HG02938 (cell line): ENCODE measurements around the gene FHL2.

Experiments used
- ATAC-seq: cut with Tn5 transposase; IDR thresholded peaks from one replicate; pipeline ENCODE4 v1.9.1; 2021; ENCODE audit warnings: mild to moderate bottlenecking, moderate library complexity; ENCODE audit not compliant: unreplicated experiment

The FHL2 gene

DNA sequence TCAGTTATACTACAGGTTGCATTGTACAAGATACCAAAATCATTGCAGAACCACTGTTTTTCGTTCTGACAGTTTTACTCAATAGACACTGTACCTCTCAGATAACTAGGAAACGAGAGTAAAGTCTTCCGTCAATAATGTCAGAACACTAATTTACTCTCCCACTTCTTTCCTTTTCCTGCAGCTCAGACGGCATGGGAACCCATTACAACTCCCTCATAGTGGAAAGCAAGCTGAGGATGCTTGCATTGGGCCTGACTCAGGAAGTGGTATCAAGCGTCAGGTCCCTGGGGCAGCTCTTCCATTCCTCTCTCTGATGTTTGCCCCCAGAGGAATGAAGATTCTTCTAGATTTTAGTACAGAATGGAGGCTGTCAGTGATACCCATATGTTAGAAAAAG lies 23.9 kb upstream of the FHL2 start:
- no peak for ATAC-seq

DNA sequence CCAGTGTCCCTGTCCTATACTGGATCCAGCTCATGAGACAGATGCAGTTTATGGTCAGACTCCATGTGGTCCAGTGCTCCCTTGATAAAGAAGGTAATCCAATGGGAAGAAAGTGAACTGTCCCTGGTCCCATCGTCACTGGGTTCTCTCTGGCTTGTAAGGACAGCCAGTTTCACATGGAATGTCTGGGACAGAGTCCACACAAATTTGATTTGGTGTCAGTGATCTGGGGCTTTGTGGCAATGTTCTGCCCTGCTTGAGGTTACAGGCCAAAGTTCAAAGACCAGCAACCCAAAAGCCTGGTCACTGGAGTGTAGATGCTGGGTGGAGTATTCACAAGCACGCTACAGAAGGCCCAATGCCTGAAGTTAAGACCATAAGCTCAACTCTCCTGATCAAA lies 22.2 kb upstream of the FHL2 start:
- ATAC-seq, result no peak

DNA sequence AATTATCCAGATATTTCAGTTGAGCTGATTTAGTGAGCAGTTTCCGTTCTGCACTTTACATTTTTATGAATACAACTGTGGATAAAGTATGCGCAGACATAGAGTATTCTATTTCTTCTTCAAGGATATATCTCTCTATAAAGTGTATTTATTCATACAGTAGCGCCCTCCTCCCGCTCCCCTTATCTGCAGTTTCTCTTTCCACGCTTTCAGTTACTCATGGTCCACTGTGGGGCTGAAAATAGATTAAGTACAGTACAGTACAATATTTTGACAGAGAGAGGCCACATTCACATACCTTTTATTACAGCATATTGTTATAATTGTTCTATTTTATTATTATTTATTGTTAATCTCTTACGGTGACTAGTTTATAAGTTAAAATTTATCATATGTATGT lies 19.7 kb upstream of the FHL2 start:
- no peak for ATAC-seq

DNA sequence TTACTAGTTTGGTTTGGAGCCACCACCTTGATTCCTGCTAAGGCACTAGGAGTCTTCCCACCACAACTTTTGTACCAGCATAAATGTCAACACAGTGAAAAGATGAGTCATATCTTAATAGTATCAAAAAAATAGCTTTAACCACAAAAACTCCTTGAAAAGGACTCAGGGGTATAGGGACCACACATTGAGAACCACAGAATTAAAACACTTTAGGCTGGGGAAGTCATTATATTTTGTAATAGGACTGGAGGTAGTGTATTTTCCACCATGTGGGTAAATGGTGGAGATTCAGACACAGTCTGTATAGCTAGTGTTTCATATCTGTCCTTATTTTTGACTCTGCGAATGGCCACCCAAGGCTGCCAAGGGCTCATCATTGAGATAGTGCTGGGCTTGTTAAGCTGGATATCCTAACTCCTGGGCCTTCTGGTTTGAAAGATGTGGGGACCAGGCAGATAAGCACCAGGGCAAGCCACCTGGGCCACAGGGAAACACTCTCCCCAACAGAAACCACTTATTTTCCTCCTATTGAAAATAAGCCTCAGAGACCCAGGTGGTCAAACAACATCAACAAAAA lies 19.1 kb upstream of the FHL2 start:
- no peak for ATAC-seq

DNA sequence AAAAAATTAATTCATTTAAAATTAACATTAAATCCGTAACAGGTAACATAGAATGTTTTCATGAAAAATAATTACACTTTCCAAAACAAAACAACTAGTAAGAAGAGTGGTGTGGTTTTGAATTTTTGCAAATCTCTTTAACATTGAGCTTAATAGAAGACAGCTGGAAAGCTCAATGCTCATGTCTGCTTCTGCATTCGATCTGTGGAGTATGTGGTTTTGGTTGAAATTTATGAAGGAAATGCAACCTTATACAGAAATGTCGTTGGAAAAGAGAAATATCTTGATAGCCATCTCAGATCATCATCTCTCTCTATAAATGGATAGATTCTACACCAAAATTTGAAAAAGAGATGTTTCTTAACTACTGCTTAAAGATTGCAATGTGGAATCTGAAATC lies 17.3 kb upstream of the FHL2 start:
- no peak for ATAC-seq

DNA sequence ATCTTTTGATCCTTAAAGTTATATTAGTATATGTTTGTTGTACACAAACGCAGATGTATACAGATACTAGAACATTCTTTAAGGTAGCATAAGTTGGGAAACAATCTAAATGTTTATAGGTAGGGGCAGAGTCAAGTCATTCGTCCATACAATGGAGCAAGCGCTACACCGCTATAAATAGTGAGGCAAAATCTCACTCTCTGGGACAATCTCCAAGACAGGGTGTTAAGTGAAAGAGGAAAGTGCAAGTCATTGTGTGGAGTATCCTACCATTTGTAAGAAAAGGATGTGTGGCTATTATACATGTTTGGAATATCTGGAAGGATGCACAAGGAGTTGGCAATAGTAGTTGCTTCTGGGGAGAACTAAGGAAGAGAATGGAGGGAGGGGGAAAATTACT lies 16.2 kb upstream of the FHL2 start:
- ATAC-seq, result no peak

DNA sequence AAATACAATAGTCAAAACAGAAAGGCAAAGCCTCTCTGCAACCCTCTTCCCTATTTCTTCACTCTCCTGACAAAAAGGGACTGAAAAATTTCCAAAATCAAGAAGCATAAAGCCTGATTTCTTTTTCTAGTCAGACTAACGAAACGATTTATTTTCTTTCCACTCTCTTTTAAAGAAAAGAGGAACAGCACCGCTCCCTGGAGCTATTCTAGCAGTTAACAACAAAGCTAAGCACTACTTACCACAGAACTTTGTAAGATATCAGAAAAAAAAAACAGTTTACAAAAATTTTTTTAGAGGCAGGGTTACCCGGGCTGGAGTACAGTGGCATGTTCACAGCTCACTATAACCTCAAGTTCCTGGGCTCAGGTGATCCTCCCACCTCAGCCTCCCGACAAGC lies 14.4 kb upstream of the FHL2 start:
- ATAC-seq, result no peak

DNA sequence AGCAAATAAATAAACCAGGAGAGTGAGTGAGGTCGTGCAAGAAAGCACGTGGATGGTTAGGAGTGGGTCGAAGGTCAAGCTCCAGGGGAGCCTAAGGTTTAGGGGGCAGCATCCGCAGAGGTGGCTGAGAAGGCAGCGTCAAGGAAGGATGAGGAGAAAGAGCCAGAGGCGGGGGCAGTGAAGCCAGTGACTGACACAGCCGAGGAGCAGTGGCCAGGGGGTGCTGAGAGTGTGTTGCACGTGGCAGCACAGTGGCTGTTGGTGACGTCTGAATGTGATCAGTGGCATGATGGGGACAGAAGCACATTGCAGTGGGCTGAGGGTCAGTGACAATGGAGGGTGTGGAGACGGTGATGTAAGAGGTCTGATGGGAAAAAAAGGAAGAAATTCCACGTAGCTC lies 13.7 kb upstream of the FHL2 start:
- no peak for ATAC-seq

DNA sequence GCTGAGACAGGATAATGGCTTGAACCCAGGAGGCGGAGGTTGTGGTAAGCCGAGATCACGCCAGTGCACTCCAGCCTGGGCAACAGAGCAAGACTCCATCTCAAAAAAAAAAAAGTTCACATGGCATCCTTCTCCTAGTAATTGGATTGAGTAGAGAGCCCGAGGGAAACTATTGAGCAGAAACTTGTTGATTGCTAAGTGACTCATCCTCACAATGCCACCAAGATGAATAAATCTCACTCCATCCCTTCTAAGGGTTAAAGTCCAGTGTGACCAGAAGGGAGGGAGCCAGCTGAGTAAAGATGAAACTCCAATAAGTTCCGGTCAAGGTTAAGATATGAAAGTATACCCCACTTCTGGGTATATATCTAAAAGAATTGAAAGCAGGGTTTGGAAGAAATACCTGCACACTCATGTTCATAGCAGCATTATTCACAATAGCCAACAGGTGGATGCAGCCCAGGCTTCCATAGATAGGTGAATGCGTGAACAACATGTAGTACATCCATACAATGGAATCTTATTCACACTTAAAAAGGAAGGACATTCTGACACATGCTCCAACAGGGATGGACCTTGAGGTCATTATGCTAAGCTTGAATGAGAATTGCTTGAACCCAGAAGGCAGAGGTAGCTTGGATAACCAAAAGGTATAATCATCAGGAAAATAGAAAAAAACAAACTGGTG lies 13.0 kb upstream of the FHL2 start:
- ATAC-seq, result peak; percentile 70

DNA sequence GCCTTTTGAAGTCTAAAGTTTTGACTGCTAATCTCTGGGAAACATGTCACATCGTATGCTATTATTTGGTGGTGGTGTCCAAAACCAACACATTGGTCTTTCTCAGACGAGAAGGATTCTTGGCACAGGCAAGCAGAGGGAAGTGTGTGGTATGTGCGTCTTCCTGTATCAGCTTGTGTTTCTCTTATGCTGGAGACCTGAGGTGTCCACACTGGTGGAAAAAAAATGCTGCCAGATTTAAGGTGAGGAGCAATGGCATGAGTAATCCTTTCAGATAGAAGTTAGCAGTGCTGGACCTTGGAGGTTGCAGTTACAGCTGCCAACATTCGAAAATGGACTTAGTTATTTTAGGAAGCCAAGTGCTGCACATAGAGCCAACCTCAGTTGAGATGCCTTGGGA lies 11.7 kb upstream of the FHL2 start:
- ATAC-seq, result no peak

DNA sequence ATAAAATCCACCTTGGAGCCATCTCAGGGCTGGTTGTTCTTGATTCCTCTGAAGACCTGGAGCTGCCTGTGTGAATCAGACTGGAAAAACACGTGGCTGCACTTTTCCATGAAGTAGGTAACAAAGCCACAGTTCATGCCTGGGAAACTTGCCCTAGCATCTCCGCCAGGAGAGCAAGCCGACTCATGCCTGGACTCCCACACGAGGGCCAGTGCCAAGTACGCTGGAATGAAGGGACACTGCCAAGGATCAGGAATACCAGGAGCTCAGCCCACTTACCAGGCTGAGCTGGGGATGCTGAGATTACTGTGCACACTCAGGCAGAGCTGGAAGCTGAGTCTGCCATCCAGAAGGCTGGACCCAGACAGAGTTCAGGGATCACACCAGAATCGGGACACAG lies 10.9 kb upstream of the FHL2 start:
- ATAC-seq, result no peak

DNA sequence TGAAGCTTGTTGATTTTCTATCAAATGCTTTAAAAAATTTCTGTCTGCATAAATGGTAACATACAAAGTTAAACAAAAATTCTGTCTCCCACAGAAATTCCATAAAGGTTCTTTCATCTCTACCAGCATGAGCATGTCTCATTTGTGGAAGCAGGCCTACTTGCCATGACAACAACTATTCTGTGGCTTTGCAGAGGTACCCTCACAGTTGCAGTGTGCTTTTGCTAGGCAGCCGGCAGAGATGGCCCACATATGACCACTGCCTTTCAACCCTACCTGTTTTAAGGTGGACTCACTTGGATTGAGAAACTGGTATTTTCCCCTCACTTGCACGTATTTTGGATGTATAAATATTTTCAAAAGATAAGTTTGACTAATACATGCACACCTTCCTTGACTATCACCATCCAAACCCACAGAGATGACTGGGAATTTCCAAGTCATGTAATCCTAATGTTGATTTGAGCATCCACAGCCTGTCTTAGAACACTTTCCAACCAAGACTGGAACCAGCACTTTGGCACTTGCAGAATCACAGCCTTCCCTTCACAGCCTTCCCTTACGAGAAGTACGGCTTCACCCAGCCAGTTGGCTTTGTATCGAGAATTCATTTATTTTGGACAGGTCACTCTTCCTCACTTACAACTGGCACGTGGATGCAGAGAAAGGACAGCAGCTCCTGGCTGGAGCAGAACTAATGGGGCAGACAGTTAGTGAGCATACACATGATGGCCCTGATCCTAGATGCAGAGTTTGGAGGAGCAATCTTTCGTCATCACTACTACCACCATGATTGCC lies 9.3 kb upstream of the FHL2 start:
- ATAC-seq, result no peak

DNA sequence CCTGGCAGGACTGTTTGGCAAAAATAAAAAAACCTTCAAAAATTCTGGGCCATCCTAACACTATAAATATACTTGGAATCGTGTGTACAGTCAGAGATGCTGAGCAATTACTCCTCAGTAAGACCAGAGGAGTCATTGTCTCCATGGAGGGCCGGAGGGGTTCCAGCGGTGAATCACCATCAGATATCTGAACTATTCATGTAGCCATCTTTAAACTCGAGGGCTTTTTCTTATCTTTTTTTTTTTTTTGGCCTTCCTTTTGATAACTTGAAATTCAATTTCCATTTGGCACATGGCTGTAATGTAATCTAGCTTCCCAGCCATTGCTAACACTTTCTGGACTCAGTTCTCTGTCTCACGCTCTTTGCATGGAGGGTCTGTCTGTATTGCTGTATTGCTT lies 7.4 kb upstream of the FHL2 start:
- ATAC-seq, result no peak

DNA sequence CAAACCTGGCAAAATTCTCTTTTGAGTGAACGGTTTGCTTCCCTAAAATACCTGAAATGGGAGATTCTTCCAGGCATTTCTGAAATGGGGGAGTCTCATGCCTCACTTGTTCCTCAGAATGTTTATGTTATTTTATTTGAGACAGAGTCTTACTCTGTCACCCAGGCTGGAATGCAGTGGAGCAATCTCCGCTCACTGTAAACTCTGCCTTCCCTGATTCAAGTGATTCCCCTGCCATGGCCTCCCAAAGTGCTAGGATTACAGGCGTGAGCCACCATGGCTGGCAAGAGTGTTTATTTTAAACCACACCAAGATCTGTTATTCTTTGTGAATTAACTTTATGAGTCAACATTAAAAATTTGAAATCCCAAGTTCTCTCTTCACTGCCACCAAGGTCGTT lies 6.4 kb upstream of the FHL2 start:
- ATAC-seq, result no peak

DNA sequence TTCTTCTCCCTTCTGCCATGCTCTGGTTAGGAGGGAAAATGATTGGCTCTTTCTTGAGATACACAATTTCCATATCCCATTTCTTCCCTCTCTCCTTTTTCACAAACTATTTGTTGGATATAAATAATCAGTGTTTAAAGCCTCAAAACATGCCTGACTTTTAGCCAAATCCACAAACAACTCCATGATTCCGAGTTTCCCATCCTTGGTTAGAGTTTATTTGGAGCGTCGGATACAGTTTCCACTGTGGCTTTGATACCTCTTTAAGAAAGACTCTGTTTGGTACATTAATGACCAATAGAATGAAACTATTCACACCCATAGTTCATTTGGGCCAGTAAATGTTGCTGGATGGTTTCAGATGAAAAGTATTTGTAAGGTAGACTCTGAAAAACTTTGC lies 5.9 kb upstream of the FHL2 start:
- no peak for ATAC-seq

DNA sequence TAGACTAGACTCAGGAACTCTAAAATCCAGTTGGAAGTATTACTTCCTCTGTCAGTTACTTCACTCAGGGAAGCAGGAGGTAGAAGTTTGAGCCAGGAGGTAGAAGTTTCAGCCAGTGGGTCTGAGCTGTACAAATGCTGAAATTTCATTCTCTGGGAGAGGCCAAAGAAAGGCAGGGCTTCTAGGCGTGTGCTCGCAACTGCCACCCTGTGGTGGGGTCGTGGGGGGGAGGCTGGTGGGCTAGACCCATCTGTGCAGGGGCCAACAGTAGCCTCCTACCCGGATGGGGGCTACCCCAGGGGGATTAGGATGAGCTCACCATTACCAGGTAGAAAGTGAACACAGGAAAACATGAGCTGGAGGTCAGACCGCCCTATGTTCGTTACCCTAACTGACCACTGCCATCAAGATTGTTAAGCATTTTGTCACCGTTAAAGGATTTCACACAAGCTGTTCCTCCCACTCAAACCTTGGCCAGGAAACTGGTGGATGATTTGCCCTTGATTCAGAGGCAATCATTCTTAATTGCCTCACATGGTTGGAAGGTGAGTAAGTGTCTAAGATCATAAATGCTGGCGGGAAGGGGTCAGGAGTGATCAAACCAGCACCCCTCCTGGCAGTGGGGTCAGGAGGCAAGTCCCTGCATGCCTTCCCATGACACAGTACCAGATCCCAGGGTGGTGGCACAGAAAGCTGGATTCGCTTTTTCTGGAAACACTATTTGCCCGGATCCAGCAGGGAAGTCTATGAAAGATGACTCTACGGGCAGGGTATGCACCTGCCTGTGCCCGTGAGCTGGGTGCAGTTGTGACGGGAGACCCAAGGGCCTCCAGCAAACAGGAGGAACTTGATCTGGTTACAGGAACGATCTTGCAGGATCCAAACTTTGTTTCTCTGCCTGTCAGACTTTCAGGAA lies 5.2 kb upstream of the FHL2 start:
- ATAC-seq, result no peak

DNA sequence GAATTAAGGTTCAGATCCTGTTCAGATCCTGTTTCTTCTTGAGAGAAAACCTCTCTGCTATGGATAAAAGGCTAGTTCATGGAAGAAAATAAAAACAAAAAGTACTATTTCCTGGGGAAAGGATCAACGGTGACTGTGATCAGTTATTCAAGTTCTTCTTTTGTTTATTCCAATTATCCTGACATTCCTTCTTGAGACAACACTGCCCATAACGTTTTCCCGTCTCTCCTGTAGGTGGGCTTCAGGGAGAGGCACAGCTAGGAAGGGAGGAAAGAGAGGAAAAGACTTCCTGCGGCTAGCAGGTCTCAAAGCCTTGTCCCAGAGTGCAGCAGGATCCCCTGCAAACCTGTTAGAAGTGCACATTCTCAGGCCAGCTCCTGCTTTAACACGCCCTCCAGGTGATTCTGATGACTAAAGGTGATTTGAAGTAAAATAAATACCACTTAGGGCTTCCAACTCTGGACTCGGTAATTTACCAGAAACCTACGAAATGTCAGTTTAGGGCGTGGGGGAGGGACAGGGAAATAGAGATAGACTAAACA lies 4.5 kb upstream of the FHL2 start:
- ATAC-seq, result no peak

DNA sequence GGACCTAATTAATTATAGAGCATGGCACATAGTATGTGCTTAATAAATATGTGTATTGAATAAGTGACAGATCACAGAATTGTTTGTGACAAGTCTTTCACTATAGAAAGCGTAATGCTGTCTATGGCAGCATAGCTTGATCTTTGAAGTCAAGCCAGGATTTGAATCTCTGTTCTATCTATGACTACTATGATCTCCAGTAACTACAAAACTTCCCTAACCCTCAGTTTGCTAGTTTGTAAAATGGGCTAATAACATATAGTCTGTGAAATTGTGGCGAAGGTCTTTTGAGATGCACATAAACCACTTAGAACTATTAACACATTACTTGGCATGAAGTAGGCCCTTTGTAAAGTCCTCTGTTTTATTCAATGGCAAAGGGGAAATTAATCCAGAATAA lies 4.0 kb upstream of the FHL2 start:
- no peak for ATAC-seq

DNA sequence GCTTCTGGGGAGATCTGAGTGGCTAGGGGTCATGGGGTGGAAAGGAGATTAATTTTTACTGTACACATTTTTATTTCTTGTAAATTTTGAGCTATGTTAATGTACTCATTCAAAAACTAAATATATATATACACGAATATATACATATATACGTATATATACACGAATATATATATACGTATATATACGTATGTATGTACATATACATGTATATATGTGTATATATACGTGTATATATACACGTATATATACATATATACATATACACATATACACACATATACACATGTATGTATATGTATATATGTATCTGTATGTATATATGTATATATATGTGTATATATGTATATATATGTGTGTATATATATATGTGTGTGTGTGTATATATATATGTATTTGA lies 3.0 kb upstream of the FHL2 start:
- ATAC-seq, result no peak

DNA sequence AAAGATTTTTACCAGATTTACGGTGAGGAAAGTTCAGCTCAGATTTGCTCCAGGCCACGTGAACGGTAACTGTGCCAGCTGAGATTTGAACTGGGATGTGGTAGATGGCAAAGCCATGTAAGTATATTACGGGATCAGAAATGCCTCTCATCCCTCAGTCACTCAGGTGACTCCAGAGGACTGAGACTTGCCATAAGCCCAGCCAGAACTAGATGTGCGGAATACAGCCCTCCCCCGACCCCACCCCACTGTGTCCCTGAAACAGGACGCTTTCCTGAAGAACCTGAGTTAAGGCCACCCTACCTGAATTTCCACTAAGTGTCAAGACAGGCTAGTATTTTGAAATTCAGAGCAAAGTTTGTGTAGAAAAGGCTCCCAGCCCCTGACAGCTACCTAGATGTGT lies 1.3 kb upstream of the FHL2 start:
- ATAC-seq, result no peak

DNA sequence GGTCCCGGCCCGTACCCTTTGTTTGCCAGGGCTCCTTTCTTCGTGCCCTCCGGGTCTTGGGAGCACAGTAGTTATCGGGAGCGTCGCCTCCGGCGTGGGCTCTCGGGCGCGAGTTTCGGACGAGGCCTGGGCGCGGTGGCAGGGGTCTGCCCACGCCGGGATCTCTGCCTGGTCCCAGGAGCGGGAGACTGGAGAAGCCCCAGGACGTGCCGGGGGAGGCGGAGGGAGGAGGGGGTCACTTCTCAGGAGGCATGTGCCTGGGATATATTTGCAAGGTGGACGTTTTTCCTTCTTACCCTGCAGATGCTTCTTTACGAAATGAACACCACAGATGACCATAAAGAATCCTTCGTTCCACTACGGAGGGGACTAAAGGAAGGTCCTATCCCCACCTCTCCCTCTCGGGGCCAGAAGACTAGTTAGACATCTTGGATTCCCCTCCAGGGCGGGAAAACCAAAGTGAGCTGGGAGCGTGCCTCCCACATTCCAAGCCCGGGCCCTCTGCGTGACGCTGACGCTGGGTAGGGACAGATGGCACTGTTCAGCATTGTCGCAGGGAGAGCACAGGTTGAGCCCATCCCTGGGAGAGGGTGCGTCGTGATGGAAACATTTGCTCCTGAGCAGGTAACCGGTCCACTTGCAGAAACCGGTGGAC lies 483 bp upstream of the FHL2 start:
- peak; percentile 16 for ATAC-seq
